GM18951 (cell line): ENCODE measurements around the gene SEMA6C.
A peak's percentile ranks its signal among the peaks of the same experiment; 100 is the strongest.
"Not testable (repeated sequence)": the region's sequence is repeated elsewhere in the genome, so short reads cannot be mapped to it uniquely, and the experiment has no call there.

Source experiments
- POLR2A ChIP-seq: IDR thresholded peaks from 4 replicates; pipeline ENCODE4 v1.6.1; 2011; ENCODE audit warnings: mild to moderate bottlenecking; ENCODE audit not compliant: insufficient read length, insufficient read depth; ENCODE audit errors: extremely low read depth
- in situ Hi-C: fragments of 300-500 bp; cut with MboI; formaldehyde crosslinking; loops from one replicate; pipeline ENCODE4 v1.12.0; 2022; ENCODE audit warnings: low sequenced_read_pairs, mixed read lengths, inconsistent platforms; ENCODE audit not compliant: unreplicated experiment

SEMA6C gene

GRCh38 chr1:151146412-151147131, at the start of gene SEMA6C:
Gene SEMA6C, minus strand, starts transcription at chr1:151146631. Its CDS starts 4,010 bp downstream, at chr1:151142621.
- in situ Hi-C loops: no loop called here
- peak; percentile 48 for TF ChIP-seq POLR2A

GRCh38 chr1:151194894-151195594, 48.6 kb upstream of the SEMA6C start:
- in situ Hi-C loops: not testable (repeated sequence)

- TF ChIP-seq POLR2A: no peak
- in situ Hi-C loops: no loop called here
Observed at GRCh38 chr1:151193856-151194255, 47.4 kb upstream of the SEMA6C start.

- in situ Hi-C loops: no loop called here
Observed at GRCh38 chr1:151193304-151193703, 46.9 kb upstream of the SEMA6C start.

GRCh38 chr1:151192047-151192446, 45.6 kb upstream of the SEMA6C start:
- TF ChIP-seq POLR2A: no peak
- in situ Hi-C loops: no loop called here

More at GRCh38 chr1:151193304-151193703, 46.9 kb upstream of the SEMA6C start:
- TF ChIP-seq POLR2A: no peak

- TF ChIP-seq POLR2A: peak; percentile 85
- in situ Hi-C loops: no loop called here
Observed at GRCh38 chr1:151189637-151190445, 43.4 kb upstream of the SEMA6C start, which contains the start of gene VPS72. Gene VPS72, minus strand, starts transcription at chr1:151190197. Its CDS starts 76 bp downstream, at chr1:151190121.

GRCh38 chr1:151188667-151189066, 42.2 kb upstream of the SEMA6C start:
- in situ Hi-C loops: not testable (repeated sequence)

GRCh38 chr1:151187205-151187604, 40.8 kb upstream of the SEMA6C start:
- in situ Hi-C loops: no loop called here
- TF ChIP-seq POLR2A: no peak

GRCh38 chr1:151184211-151184610, 37.8 kb upstream of the SEMA6C start:
- TF ChIP-seq POLR2A: no peak
- in situ Hi-C loops: no loop called here

GRCh38 chr1:151176514-151177045, 30.1 kb upstream of the SEMA6C start:
- in situ Hi-C loops: no loop called here
- TF ChIP-seq POLR2A: no peak

GRCh38 chr1:151175863-151176262, 29.4 kb upstream of the SEMA6C start, which contains the start of gene TMOD4:
Gene TMOD4, minus strand, starts transcription at chr1:151175981. Its CDS starts 1,106 bp downstream, at chr1:151174875.
- no peak for TF ChIP-seq POLR2A
- in situ Hi-C loops: no loop called here

GRCh38 chr1:151175041-151175741, 28.8 kb upstream of the SEMA6C start:
- in situ Hi-C loops: no loop called here

More at GRCh38 chr1:151175041-151175741, 28.8 kb upstream of the SEMA6C start:
- TF ChIP-seq POLR2A: no peak
